Activated CD8-positive, alpha-beta memory T cell treated with anti-CD3 and anti-CD28 coated beads, Interleukin-2, amount 50 U/mL, for 1 hour (primary cell): ENCODE results near the gene CFDP1.
"Not testable (repeated sequence)": the region's sequence is repeated elsewhere in the genome, so short reads cannot be mapped to it uniquely, and the experiment has no call there.

ENCODE experiments used
- DNase-seq: peaks from one replicate; pipeline ENCODE4 v3.0.0-alpha.2; 2020; ENCODE audit errors: extremely low read depth

Gene CFDP1

GRCh38 chr16:75458439-75458838 lies 25.1 kb upstream of the CFDP1 start:
- no peak for DNase-seq

GRCh38 chr16:75458029-75458428 lies 24.7 kb upstream of the CFDP1 start:
- DNase-seq = no peak

GRCh38 chr16:75457485-75458021 lies 24.2 kb upstream of the CFDP1 start:
- no peak for DNase-seq

- no peak for DNase-seq
These were observed 23.7 kb upstream of the CFDP1 start for GRCh38 chr16:75456971-75457370.

- not testable (repeated sequence) for DNase-seq
These were observed 23.2 kb upstream of the CFDP1 start for GRCh38 chr16:75456486-75456885.

GRCh38 chr16:75455677-75456076 lies 22.4 kb upstream of the CFDP1 start:
- no peak for DNase-seq

GRCh38 chr16:75452464-75453190 lies 19.3 kb upstream of the CFDP1 start:
- DNase-seq = no peak

GRCh38 chr16:75446416-75446815 lies 13.1 kb upstream of the CFDP1 start:
- DNase-seq = no peak

GRCh38 chr16:75445298-75445697 lies 12.0 kb upstream of the CFDP1 start:
- no peak for DNase-seq

GRCh38 chr16:75443298-75443697 lies 10.0 kb upstream of the CFDP1 start:
- DNase-seq = no peak

GRCh38 chr16:75433732-75434413 lies 570 bp upstream of the CFDP1 start:
- peak; percentile 32 for DNase-seq

- DNase-seq = no peak
These were observed 3.5 kb downstream of the CFDP1 start for GRCh38 chr16:75429621-75430403.

- DNase-seq = not testable (repeated sequence)
These were observed 6.8 kb downstream of the CFDP1 start for GRCh38 chr16:75426524-75426923.

- not testable (repeated sequence) for DNase-seq
These were observed 9.1 kb downstream of the CFDP1 start for GRCh38 chr16:75424105-75424762.

GRCh38 chr16:75423723-75424104 lies 9.6 kb downstream of the CFDP1 start:
- DNase-seq = no peak

- DNase-seq = no peak
These were observed 11.5 kb downstream of the CFDP1 start for GRCh38 chr16:75421820-75422126.

GRCh38 chr16:75420987-75421819 lies 12.1 kb downstream of the CFDP1 start:
- DNase-seq = no peak

- no peak for DNase-seq
These were observed 16.3 kb downstream of the CFDP1 start for GRCh38 chr16:75416904-75417565.

GRCh38 chr16:75415169-75415905 lies 18.0 kb downstream of the CFDP1 start:
- DNase-seq = no peak

GRCh38 chr16:75413951-75414350 lies 19.4 kb downstream of the CFDP1 start:
- DNase-seq = no peak
